Stimulated activated CD8-positive, alpha-beta memory T cell treated with anti-CD3 and anti-CD28 coated beads, Interleukin-2, amount 100 ng/mL, for 1 hour (primary cell): ENCODE measurements around the gene EPHX1.
"Not testable (repeated sequence)": the region's sequence is repeated elsewhere in the genome, so short reads cannot be mapped to it uniquely, and the experiment has no call there.

Experiments
- DNase-seq, 2 donors: peaks; one replicate each; pipeline ENCODE4 v3.0.0-alpha.2; 2020; ENCODE audit warnings: low read depth in 2 of 2

The EPHX1 gene

DNA sequence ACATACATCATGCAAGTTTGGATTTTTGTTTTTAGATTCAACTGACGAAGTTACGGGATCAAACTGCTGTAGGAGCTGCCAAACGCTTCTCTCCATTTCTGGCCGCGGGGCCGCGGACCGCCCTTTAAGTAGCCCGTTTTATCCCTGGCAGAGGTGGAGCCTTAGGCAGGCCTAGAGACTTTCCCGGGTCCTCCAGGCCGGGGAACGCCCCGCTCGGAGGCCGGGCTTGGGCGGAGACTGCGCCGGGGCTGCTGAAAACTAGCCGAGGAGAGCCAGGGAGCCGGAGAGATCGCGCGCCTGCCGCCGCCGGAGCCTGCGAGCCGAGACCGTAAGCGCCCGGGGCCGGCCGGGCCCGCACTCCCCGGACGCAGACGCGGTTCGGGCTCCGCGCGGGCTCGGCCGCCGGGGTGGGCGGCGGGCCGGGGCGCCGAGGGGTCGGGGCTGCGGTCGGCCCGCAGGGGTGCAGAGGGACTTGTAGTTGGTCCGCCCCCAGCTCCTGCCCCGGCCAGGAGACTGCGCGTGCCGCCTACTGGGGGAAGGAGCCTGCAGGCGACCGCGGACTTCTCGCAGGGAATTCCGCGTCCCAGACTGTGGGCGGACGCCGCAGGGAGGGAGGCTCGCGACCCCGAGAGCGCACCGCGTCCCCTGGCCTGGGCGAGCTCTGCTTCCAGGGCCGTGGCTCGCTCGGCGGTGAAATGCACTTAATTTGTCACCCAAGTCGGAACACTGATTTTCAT, at the start of gene EPHX1:
Gene EPHX1, plus strand, starts transcription at position 283 of the 737 bp plus-strand sequence. CDS start 18,606 bp downstream, outside the sequence.
- peak; percentile 15 to 19 for DNase-seq

DNA sequence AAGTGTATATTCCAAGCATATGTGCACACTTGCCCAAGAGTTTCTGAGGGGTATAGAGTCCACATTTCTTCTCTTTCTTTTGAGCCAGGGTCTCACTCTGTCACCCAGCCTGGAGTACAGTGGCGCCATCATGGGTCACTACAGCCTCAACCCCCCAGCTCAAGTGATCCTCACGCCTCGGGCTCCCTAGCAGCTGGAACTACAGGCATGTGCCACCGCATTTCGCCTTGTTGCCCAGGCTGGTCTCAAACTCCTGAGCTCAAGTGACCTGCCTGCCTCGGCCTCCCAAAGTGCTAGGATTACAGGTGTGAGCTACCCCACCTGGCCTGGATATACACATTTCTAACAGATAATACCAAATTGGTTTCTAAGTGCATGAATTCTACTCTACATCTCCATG, 49.4 kb upstream of the EPHX1 start:
- no peak for DNase-seq

DNA sequence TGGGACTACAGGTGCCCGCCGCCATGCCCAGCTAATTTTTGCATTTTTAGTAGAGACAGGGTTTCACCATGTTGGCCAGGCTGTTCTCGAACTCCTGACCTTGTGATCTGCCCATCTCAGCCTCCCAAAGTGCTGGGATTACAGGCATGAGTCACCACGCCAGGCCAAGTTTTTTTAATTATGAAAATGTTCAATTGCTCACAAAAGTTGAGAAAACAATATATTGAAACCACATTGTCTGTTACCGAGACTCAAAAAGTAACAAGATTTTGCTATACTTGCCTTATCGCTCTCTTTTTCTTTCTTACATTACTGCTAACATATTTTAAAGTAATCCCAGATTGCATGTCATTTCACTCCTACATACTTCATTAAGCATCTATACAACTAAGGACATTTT, 48.5 kb upstream of the EPHX1 start:
- DNase-seq, result not testable (repeated sequence)

DNA sequence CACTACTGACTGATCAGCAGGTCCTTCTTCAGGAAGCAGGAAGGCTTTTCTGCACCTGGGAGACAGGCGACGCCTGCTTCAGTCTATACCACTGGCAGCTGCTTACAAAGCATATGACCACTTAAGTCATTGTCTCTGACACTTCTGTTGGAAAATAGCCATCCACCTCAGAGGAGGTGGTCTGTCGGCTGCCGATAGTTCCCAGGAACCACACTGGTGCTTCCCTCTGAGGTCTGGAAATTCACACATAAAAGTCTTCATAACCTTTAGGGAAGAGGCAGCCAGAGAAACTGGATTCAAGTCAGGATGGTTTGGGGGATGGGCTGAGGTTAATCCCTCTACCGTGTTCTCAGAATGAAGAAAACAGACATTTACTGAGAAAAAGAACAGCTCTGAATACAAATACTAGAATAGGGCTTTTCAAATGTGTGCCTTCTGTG, 47.9 kb upstream of the EPHX1 start:
- DNase-seq, result no peak

DNA sequence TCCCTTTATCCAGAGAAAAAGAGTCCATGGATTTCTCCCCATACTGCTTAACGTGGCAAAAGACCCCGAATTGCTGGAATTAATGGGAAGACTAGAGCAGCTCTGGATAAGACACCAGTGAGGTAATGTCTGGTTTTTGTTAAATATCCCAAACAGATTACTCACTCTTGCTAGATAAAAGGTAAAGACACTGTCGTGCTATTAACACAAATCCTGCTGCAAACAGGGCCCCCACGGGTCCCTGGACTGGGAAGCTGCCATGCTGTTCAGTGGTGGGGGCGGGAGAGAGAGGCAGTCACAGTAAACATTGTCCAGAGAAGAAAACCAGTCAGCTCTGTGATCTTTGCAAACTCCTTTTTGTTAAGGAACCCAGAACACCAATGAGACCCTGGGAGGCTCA, 47.5 kb upstream of the EPHX1 start:
- DNase-seq, result no peak

DNA sequence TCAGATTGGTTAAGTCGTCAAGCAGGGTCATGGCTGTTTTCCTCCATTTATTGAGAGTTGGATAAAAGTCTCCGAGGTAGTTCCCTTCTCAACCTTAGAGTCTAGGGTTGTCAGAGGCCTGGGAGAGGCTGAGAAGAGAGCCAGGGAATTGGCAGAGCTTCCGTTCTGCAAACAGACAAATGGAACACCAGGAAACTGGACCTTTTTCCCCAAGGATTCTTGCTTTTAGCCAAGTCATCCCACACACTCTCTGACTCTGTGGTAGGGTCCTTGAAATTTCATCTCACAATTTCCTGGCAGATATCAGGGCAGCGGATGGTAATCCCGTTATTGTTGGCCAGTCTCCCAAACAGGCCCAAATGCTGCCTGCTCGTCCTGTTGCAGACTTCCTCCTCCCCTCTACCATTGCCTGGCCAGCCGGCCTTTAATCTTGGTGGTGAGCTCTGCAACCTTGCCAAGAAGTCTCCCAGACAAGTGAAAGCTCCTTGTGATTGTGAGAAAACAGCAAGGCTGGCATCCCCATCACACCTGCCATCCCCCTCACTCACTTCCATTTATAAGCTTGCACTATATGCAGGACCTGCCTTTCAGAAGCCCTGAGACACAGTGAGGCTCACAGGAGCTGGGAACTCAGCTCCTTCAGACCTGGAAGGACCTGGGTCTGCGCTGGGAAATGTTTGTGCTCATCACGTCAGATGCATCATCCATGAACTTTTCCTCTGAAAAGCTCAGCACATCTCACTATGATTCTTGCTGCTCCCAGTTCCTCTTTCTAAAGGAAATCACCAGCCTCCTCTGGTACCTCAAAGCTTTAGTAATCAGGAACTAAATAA, 46.0 kb upstream of the EPHX1 start:
- no peak for DNase-seq

DNA sequence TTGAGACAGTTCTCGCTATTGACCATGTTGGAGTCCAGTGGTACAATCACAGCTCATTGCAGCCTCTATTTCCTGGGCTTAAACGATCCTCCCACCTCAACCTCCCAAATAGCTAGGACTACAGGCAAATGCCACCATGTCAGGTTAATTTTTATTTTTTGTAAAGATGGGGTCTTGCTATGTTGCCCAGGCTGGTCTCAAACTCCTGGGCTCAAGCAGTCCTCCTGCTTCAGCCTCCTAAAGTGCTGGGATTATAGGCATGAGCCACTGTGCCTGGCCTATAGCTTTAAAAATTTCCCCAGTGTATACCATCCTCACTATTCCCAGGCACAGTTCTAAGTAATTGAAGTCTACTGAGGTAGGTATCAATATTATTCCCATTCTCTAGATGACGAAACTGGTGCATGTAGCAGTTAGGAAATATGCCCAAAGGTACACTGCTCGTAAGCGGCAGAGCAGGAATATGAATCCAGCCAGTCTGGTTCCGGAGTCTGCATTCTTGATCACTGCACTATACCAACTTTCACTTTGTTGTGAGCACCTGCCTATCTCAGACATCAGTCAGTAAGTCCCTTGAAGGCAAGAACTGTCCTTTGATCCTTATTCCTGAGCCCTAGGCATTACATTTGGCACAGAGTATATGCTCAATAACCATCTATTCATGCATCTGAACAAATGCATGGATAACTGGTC, 43.8 kb upstream of the EPHX1 start:
- DNase-seq, result no peak

DNA sequence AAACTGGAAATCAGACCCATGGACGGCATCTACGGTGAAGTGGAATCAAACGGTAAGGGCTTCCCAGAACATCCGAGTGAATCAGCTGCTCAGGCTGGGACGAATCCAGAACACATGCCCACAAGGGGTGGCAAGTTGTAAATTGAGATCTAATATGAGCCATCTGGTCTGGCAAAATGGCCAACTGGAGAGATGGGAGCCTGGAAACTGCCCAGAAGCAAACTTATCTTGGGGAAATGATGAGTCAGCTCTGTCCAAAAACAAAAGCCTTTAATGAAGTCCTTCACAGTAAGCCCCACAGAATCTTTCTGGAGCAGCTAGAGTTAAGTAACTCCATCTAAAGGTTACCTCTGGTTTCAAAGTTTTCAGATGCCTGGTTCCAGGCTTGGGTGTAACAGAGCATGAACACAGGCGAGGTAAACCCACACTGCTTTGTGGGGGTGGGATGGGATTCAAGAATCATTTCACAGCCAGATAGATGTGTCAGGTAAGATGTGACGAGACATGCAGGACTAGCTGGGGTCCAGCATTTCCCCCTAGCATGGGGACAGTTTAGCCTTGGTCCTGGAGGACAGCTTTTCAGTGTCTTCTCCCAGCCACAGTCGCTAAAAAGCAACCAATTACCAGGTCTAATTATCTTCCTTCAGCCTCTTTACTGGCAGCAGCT, 42.8 kb upstream of the EPHX1 start:
- DNase-seq, result no peak

DNA sequence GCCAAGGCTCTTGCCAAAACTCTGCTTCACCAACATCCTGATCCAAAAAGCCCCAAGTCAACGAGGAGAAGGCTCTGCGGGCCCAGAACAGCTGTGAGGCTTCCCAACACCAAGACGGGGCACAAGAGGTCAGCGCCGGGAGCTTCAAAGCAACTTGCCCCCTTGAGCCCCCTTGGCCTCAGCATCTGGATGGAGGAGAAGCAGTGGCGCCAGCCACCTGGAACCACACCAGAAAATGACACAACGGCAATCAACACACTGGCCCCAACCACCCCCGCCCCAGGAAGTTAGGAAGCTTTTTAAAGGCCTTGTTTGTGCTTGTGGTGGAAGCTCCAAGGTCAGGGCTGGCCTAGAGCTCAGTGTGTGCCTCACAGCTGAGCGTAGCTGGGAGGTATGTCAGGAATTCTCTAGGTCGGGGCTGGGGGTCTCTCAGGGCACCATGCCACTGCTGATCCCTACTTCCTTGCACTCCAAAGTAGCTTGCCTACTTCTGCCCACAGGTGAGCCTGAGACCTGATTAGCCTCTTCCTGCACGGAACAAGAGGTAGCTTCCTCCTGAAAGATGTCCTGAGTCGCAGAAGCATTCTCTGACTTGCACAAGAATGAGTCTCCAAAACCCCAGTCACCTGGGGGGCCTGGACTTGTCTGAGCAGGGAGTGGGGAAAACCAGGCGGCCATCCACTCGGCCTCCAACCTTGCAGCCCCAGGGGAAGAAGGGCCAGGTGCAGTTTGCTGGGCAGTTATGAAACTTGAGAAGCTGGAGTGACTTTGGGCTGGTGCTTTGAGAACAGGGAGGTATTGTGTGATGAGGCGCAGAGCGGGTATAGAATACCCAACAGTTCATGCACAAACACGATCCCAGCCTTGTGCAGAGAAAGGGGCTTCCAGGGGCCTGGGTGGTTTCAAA, 42.0 kb upstream of the EPHX1 start:
- DNase-seq, result no peak

DNA sequence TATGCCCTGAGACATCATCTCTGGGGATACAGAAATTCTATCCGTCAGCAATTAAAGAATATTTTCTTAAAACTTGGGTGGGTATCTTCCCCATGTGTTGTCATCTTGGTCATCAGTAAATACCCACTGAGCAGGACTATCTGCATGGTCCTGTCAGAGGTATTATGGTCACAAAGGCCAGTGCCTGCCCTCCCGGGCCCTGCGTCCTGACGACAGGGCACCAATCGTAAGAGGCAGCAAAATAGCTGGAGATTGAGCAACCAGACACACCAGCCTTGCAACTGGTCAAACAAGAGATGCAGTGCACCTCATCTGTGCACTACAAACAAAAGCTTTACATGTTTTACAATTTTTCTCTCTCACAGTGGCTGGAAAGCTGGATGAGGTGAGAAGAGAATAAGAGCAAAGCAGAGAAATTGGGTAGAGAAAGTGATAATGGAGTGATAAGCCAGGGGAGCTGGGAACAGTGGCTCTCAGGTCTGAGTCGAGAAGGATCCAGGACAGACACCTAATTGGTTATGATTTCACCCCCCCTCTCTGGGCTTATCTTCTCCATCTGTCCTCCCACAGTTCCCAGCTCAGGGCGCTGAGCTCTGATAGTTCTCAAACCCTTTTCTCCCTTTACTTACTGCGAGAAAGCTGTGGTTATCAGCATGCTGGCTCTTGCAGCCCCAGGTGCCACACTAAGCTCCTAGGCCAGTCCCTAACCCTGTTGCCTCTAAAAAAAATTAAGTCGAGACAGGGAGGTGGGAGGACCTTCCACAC, 41.1 kb upstream of the EPHX1 start:
- DNase-seq, result no peak

DNA sequence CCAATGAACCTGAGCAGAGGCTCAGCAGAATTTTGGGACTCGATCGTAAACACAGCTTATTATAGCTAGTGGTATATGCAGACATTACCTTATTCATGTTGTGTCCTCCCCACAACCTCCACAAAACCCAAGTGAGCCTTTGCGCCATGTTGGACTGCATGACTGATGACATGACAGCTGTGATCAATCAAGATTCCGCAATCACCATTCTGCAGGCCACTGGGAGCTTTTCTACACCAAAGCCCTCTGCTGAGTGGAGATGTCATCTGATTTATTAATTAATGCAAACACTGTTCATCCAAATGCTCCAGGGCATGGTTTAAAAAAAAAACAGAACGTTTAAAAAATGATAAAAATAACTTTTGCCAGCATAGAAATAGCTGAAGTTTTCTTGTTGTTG, 40.2 kb upstream of the EPHX1 start:
- no peak for DNase-seq

DNA sequence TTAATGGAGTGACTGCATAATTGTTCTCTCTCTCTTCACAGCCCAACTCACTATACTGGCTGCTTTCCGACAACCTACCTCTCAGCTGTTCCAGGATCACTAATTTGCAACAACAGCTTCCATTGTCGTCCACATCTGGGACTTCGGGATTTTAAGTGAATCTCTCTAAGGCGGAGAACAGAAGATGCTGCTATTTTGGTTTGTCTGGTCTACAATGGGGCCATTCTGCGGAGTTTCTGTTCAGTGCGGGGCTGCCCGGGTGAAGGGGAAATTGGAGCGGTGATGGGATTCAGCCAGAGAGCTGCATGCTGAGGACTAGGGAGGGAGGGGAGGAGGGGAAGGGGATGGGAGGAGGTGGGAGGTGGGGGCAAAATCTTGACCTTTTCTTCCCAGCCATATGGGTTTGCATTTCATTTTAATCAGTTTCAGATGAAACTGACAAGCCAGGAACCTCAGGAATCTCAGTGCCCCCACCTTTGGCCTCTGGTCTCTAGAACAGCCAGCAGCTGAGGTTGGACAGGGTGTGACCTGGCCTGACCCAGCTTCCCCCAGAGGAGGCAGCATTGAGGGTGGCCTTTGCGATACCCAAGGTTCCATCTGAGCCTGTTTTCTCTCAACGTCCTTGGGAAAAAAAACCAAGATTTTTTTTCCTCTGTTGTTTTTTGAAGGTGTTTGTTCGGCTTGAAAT, 39.2 kb upstream of the EPHX1 start:
- DNase-seq, result no peak

DNA sequence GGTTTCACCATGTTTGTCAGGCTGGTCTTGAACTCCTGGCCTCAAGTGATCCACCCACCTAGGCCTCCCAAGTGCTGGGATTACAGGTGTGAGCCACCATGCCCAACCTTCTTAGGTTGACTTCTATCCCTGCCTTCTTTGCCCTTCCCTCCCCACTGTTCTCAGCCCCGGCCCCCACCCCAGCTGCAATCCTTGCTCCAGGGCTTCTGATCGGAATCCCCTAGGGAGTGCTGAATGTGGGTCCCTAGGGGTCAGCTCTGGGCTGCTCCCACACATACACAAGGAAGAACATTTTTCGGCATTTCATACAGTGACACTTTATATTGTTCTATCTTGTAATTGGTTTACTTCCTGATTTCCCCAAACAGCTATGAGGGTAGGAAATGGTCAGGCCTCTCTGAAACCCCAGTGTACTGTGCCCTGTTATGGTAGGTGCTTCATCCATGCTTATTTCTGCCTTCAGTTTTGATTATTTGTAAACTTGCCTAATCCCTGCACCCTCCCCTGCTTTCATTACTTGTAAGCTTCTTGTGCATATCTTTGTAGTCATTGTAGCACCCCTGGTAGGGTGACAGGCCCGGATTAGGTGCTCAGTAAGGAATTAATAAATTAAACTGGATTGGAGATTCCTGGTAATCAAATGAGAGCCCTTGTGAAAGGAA, 38.1 kb upstream of the EPHX1 start:
- DNase-seq, result no peak

DNA sequence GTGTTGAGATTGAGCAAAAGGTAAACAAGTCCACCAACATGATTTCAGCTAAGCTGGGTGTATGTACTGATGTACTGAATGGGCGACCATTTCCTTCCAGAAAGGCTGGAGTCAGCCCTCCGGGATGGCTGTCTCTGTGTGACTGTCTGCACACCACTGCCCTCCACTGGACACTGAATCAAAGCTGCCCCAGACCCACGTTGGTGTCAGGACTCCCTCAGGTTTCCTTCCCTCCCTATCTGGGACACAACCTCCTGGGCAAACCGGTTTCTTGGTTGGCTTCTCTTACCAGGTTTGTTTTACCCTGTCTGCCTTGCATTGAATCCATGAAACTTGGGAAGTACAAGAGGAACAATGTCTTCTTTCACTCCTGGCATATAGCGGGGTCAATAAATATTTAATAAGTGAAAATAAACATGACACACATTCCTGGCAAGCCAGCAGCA, 37.6 kb upstream of the EPHX1 start:
- no peak for DNase-seq

DNA sequence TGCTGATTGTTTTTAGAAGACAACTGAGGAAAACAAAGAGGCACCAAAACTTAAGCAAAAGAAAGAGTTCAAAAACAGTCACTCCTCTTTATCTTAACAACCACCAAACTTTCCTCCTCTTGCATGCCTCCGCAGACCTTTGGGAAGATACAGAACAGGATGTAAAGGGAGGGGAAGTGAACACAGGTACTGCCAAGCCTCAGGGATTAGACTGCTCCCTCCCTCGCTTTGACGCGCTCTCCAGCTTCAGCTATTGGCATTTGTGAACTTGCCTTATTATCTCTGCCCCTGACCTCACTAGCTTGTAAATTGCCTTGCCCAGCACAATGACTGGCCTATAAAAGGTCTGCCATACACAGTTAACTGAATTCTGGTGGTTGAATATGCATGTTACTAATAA, 37.1 kb upstream of the EPHX1 start:
- DNase-seq, result no peak

DNA sequence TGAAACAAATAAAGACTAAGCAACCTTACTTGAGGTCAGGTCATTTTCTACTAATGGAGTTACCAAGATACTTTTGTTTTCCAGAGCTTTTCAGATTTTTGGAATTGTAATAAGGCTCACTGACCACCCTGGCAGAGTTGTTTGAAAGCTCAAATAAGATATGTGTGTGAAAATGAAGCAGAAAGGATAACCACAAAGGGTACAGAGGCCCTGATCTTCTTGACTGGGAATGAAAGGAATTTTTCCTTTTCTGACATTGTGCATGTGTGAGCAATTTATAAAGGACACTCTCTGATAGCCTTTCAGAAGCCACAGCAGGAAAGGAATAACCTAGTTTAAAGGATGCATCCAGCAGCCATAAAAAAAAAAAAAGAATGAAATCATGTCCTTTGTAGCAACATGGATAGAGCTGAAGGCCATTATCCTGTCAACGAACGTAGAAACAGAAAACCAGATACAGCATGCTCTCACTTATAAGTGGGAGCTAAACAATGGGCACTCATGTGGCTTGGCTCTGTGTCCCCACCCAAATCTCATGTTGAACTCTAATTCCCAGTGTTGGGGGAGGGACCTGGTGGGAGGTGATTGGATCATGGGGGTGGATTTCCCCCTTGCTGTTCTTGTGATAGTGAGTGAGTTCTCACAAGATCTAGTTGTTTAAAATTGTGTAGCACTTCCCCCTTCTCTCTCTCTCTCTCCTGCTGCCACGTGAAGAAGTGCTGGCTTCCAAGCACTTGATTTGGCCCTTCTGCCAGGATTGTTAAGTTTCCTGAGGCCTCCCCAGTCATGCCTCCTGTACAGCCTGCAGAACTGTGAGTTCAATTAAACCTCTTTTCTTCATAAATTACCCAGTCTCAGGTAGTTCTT, 35.4 kb upstream of the EPHX1 start:
- no peak for DNase-seq

DNA sequence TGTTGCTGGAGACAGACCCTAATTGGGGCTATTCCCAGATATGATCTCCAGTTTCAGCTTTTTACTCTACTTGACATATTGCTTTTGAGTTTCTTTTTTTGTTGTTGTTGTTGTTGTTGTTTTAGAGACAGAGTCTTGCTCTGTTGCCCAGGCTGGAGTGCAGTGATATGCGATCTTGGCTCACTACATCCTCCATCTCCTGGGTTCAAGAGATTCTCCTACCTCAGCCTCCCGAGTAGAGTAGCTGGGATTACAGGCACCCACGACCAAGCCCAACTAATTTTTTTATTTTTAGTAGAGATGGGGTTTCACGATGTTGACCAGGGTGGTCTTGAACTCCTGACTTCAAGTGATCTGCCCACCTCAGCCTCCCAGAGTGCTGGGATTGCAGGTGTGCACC, 33.6 kb upstream of the EPHX1 start:
- DNase-seq, result no peak

DNA sequence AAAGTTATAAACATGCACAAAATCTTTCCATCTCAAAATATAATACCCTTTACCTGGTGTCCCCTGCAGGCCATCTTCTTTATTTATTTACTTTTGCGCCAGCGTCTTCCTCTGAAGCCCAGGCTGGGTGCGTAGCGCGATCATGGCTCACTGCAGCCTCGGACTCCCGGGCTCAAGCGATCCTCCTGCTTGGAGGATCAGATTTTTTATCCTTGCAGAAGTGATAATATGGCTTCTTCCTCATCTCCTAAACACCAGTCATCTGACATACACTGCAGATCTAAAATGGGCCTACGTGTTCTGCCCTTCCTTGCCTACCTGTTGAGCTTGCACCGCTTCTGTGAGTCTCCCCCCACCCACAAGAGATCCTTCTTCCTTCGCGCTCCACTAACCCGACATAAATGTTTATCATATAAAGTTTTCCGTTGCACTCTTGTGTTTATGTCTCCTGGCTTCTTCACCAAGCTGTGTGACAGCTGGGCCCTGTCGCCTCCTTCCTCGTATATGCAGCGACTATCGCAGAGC, 32.8 kb upstream of the EPHX1 start:
- no peak for DNase-seq
